H9 (cell line): ENCODE data around the gene ATP13A2. TPM values are rescaled to one million over a fixed set of nuclear protein-coding genes. Genes with fewer than 3 reads are reported as not detected.
A peak's percentile ranks its signal among the peaks of the same experiment; 100 is the strongest.

ENCODE experiments used
- DNase-seq: peaks from one replicate; pipeline ENCODE4 v3.0.0-alpha.2; 2017
- H2AFZ ChIP-seq: one replicate; pipeline ENCODE4 v1.6.1; 2013; ENCODE audit warnings: mild to moderate bottlenecking, low read length, control low read depth, moderate library complexity
- H2AK5ac ChIP-seq: 2 replicates; pipeline ENCODE4 v1.6.1; 2013; ENCODE audit warnings: low read length, control low read depth, mixed read lengths; ENCODE audit not compliant: insufficient read length
- H2BK120ac ChIP-seq: one replicate; pipeline ENCODE4 v1.6.1; 2013; ENCODE audit warnings: low read depth, mild to moderate bottlenecking, low read length, control low read depth, inconsistent platforms; ENCODE audit not compliant: poor library complexity, severe bottlenecking
- H2BK12ac ChIP-seq: 2 replicates; pipeline ENCODE4 v1.6.1; 2013; ENCODE audit warnings: low read length, control low read depth, mixed read lengths, low read depth; ENCODE audit not compliant: insufficient read length
- H2BK15ac ChIP-seq: 2 replicates; pipeline ENCODE4 v1.6.1; 2013; ENCODE audit warnings: low read depth, low read length, control low read depth
- H2BK20ac ChIP-seq: one replicate; pipeline ENCODE4 v1.6.1; 2013; ENCODE audit warnings: low read depth, mild to moderate bottlenecking, low read length, control low read depth, inconsistent platforms; ENCODE audit not compliant: poor library complexity, severe bottlenecking
- H2BK5ac ChIP-seq: 2 replicates; pipeline ENCODE4 v1.6.1; 2013; ENCODE audit warnings: low read length, control low read depth, mixed read lengths; ENCODE audit not compliant: insufficient read length
- H3K14ac ChIP-seq: 2 replicates; pipeline ENCODE4 v1.6.1; 2013; ENCODE audit warnings: low read length, control low read depth; ENCODE audit not compliant: insufficient read depth
- H3K18ac ChIP-seq: 2 replicates; pipeline ENCODE4 v1.6.1; 2013; ENCODE audit warnings: low read depth, mild to moderate bottlenecking, mixed read lengths, low read length, control low read depth; ENCODE audit not compliant: insufficient read length
- H3K23ac ChIP-seq: 2 replicates; pipeline ENCODE4 v1.6.1; 2013; ENCODE audit warnings: low read length, control low read depth, mixed read lengths, low read depth; ENCODE audit not compliant: insufficient read length
- H3K23me2 ChIP-seq: 2 replicates; pipeline ENCODE4 v1.6.1; 2013; ENCODE audit warnings: low read depth, mild to moderate bottlenecking, mixed read lengths, low read length, control low read depth; ENCODE audit not compliant: insufficient read length, poor library complexity, severe bottlenecking
- H3K27ac ChIP-seq: 2 replicates; pipeline ENCODE4 v1.5.1; 2013; ENCODE audit warnings: low read length, control low read depth, mixed read lengths, low read depth; ENCODE audit not compliant: insufficient read length
- H3K27me3 ChIP-seq: 2 replicates; pipeline ENCODE4 v1.6.1; 2013; ENCODE audit warnings: low read length, control low read depth, inconsistent platforms; ENCODE audit not compliant: insufficient read depth
- H3K4ac ChIP-seq: 2 replicates; pipeline ENCODE4 v1.6.1; 2013; ENCODE audit warnings: low read depth, mild to moderate bottlenecking, control low read depth, inconsistent platforms, low read length, moderate library complexity
- H3K4me1 ChIP-seq: 2 replicates; pipeline ENCODE4 v1.6.1; 2013; ENCODE audit warnings: low read length, control low read depth, inconsistent platforms; ENCODE audit not compliant: insufficient read depth
- H3K4me2 ChIP-seq: 2 replicates; pipeline ENCODE4 v1.6.1; 2013; ENCODE audit warnings: low read length, control low read depth, mixed read lengths; ENCODE audit not compliant: insufficient read length, insufficient read depth
- H3K56ac ChIP-seq: 2 replicates; pipeline ENCODE4 v1.6.1; 2013; ENCODE audit warnings: low read depth, mild to moderate bottlenecking, mixed read lengths, low read length, control low read depth; ENCODE audit not compliant: insufficient read length
- H3K79me1 ChIP-seq: 2 replicates; pipeline ENCODE4 v1.6.1; 2013; ENCODE audit warnings: low read depth, mild to moderate bottlenecking, moderate library complexity, low read length, control low read depth, inconsistent platforms; ENCODE audit not compliant: insufficient read depth, poor library complexity, severe bottlenecking
- H3K79me2 ChIP-seq: 2 replicates; pipeline ENCODE4 v1.6.1; 2013; ENCODE audit warnings: low read length, control low read depth, inconsistent platforms; ENCODE audit not compliant: insufficient read depth
- H3K9ac ChIP-seq: 2 replicates; pipeline ENCODE4 v1.6.1; 2013; ENCODE audit warnings: low read length, control low read depth, mixed read lengths; ENCODE audit not compliant: insufficient read length; ENCODE audit errors: extremely low read depth
- H3K9me3 ChIP-seq: one replicate; pipeline ENCODE4 v1.6.1; 2013; ENCODE audit warnings: low read depth, low read length, inconsistent platforms; ENCODE audit not compliant: control insufficient read depth
- H3T11ph ChIP-seq: one replicate; pipeline ENCODE4 v1.6.1; 2013; ENCODE audit warnings: mild to moderate bottlenecking, low read length, control low read depth, inconsistent platforms
- H4K20me1 ChIP-seq: one replicate; pipeline ENCODE4 v1.6.1; 2013; ENCODE audit not compliant: control insufficient read depth, insufficient read length, insufficient read depth
- H4K5ac ChIP-seq: 2 replicates; pipeline ENCODE4 v1.6.1; 2013; ENCODE audit warnings: low read depth, mild to moderate bottlenecking, mixed read lengths, low read length, control low read depth; ENCODE audit not compliant: insufficient read length
- H4K8ac ChIP-seq: replicated peaks from 2 replicates; pipeline ENCODE4 v1.6.1; 2013; ENCODE audit warnings: low read length, control low read depth, mixed read lengths, low read depth; ENCODE audit not compliant: insufficient read length
- H4K91ac ChIP-seq: 2 replicates; pipeline ENCODE4 v1.6.1; 2013; ENCODE audit warnings: low read depth, mild to moderate bottlenecking, moderate library complexity, mixed read lengths, low read length, control low read depth; ENCODE audit not compliant: insufficient read length
- H3K27ac Mint-ChIP-seq, 3 experiments: 2 replicates in 2 of 3; 3 replicates in 1 of 3; pipeline ENCODE4 v1.8.0; 2020 to 2021; ENCODE audit warnings: mixed read lengths in 3 of 3, mild to moderate bottlenecking in 1 of 3, moderate library complexity in 1 of 3
- H3K27me3 Mint-ChIP-seq: 2 replicates; pipeline ENCODE4 v1.8.0; 2021; ENCODE audit warnings: low read depth, mild to moderate bottlenecking, moderate library complexity, mixed read lengths
- H3K36me3 Mint-ChIP-seq, 3 experiments: 2 replicates in 2 of 3; 3 replicates in 1 of 3; pipeline ENCODE4 v1.8.0; 2020 to 2021; ENCODE audit warnings: low read depth in 3 of 3, mixed read lengths in 3 of 3; ENCODE audit not compliant: insufficient read depth in 1 of 3
- H3K4me1 Mint-ChIP-seq, 2 experiments: 2 replicates each; pipeline ENCODE4 v1.8.0; 2020; ENCODE audit warnings: mixed read lengths in 2 of 2
- H3K4me3 Mint-ChIP-seq, 2 experiments: 2 replicates in 1 of 2; 3 replicates in 1 of 2; pipeline ENCODE4 v1.8.0; 2020 to 2021; ENCODE audit warnings: mild to moderate bottlenecking in 2 of 2, mixed read lengths in 2 of 2, moderate library complexity in 1 of 2
- H3K9me3 Mint-ChIP-seq, 2 experiments: 2 replicates in 1 of 2; 3 replicates in 1 of 2; pipeline ENCODE4 v1.8.0; 2020; ENCODE audit warnings: mild to moderate bottlenecking in 2 of 2, mixed read lengths in 2 of 2, moderate library complexity in 1 of 2
- WGBS: extraction: QIAGEN DNeasy Blood & Tissue Kit; methylation state at CpG from one replicate; pipeline ENCODE4 v1.1.7; 2013; ENCODE audit warnings: missing lambda C conversion rate, low lambda C conversion rate, mixed read lengths; ENCODE audit not compliant: insufficient read length; ENCODE audit errors: extremely low coverage; 5-methylcytosine and 5-hydroxymethylcytosine counted together
- total RNA-seq: library from RNA; stranded (reverse); gene quantifications from 2 replicates; pipeline ENCODE4 v1.2.1, GENCODE V29; 2021
- TF ChIP-seq, protein P1 (sequence below): fragments of 200-600 bp; sonication (generic); conservative IDR thresholded peaks from 3 replicates; pipeline ENCODE4 v1.8.0; 2021; ENCODE audit warnings: antibody characterized with exemption, mild to moderate bottlenecking

Gene ATP13A2
- total RNA-seq, 1 experiment from 2014 or later, result 53.6 TPM

DNA sequence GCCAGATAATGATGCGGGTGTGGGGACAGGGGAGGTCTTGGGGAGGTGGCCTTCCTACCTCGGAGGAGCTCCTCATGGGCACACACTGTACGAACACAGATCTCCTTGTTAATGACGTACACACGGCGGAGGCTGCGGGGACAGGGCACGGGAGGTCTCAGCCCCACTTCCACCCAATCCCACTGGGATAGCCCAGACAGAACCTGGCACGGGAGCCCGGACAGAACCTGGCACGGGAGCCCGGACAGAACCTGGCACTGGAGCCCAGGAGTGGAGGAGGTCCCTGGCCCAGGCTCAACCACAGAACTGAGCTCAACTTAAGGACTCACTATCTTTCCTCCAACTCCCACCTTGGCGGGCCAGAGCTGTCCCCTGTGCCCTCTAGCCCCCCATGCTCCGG, 36.5 kb downstream of the ATP13A2 start:
- H3K4me1 Mint-ChIP-seq, result peaks cover 17 to 40% of the 10 kb centered on the region in 2 experiments
- Histone ChIP-seq H3K18ac (no peak overlapping the region), H3K4ac (no peak overlapping the region), H3K9ac (no peak overlapping the region), H4K20me1 (no peaks in the 10 kb centered on the region), H3K56ac (no peak overlapping the region), H3K23ac (no peak overlapping the region), H2BK20ac (no peak overlapping the region), H3K14ac (no peak overlapping the region; the same call in 1 of the 2 replicates), H2BK5ac (no peak overlapping the region), H4K91ac (no peak overlapping the region), H3K9me3 (no peaks in the 10 kb centered on the region), H3K23me2 (peaks cover 11% of the 10 kb centered on the region), H3K4me2 (no peak overlapping the region), H3K27me3 (no peaks in the 10 kb centered on the region), H2AFZ (no peak overlapping the region), H4K5ac (no peak overlapping the region), H2AK5ac (no peak overlapping the region), H2BK15ac (no peak overlapping the region), H2BK120ac (no peak overlapping the region), H3K4me1 (no peaks in the 10 kb centered on the region; the same call in 1 of the 2 replicates), H3K79me2 (no peaks in the 10 kb centered on the region; the same call in 1 of the 2 replicates), H2BK12ac (no peak overlapping the region), H3T11ph (no peak overlapping the region), H3K79me1 (no peaks in the 10 kb centered on the region), H4K8ac (no peak overlapping the region), H3K27ac (no peak overlapping the region)
- TF ChIP-seq, protein P1, sequence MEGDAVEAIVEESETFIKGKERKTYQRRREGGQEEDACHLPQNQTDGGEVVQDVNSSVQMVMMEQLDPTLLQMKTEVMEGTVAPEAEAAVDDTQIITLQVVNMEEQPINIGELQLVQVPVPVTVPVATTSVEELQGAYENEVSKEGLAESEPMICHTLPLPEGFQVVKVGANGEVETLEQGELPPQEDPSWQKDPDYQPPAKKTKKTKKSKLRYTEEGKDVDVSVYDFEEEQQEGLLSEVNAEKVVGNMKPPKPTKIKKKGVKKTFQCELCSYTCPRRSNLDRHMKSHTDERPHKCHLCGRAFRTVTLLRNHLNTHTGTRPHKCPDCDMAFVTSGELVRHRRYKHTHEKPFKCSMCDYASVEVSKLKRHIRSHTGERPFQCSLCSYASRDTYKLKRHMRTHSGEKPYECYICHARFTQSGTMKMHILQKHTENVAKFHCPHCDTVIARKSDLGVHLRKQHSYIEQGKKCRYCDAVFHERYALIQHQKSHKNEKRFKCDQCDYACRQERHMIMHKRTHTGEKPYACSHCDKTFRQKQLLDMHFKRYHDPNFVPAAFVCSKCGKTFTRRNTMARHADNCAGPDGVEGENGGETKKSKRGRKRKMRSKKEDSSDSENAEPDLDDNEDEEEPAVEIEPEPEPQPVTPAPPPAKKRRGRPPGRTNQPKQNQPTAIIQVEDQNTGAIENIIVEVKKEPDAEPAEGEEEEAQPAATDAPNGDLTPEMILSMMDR, result no peak
- WGBS, result no CpG with 5 or more reads among the region's 14 CpGs
- H3K4me3 Mint-ChIP-seq, result no peak overlapping the region
- no peak for DNase-seq
- no peaks in the 10 kb centered on the region for H3K9me3 Mint-ChIP-seq
- H3K27ac Mint-ChIP-seq, result peak overlapping the region in 2 of 3 experiments; percentile 70 to 79; a peak in 5 of 7 replicates
- peaks cover 10 to 47% (median 44%) of the 10 kb centered on the region in 3 experiments for H3K36me3 Mint-ChIP-seq
- no peaks in the 10 kb centered on the region for H3K27me3 Mint-ChIP-seq
